AG09309 (cell line): ENCODE results near the gene SLC9A1.

ENCODE experiments used
- DNase-seq: peaks from one replicate; pipeline ENCODE4 v3.0.0-alpha.2; 2010; ENCODE audit warnings: low read depth
- H3K4me3 ChIP-seq: 2 replicates; pipeline ENCODE4 v1.5.1; 2011; ENCODE audit warnings: mild to moderate bottlenecking, low read depth, low read length, moderate library complexity; ENCODE audit not compliant: control insufficient read depth
- TF ChIP-seq, protein P1 (sequence below): IDR thresholded peaks from 2 replicates; pipeline ENCODE4 v1.5.1; 2011; ENCODE audit warnings: mild to moderate bottlenecking, low read depth, low read length, inconsistent platforms; ENCODE audit not compliant: insufficient read depth, control insufficient read depth; ENCODE audit errors: missing control alignments

Gene SLC9A1

DNA sequence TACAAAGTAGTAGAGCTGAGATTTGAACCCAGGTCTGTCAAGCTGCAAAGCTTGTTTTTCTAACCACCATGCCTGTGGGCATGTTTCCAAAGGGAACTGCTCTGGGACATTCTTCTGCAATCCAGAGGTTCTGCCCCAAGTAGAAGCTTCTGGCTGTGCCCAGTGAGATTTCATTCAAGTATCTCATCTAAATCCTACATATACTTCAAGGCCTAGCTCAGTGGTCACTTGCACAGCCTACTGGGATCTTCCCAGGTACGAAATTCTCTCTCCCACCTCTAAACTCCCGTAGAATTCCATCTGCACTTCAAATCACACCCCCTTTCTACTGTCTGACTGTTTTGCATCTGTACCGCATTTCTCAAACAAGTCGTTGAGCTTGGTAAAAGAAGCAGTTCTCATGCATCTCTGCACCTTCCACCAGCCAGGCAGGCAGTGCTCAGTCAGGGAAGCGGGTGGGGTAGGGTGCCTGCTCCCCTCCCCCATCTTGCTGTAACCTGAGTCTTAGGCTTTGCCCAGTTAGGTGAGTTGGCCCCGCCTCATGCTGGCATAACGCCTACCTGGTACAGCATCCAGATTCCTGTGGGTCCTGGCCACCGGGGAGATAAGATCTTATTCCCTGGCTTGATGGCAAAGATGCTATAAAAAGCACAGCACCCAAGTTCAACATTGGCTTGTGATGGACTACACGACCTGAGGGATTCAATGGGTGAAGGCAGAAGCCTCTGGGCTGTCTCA lies 13.5 kb downstream of the SLC9A1 start:
- H3K4me3 ChIP-seq: no peak overlapping the region
- no peak for DNase-seq
- TF ChIP-seq, protein P1, sequence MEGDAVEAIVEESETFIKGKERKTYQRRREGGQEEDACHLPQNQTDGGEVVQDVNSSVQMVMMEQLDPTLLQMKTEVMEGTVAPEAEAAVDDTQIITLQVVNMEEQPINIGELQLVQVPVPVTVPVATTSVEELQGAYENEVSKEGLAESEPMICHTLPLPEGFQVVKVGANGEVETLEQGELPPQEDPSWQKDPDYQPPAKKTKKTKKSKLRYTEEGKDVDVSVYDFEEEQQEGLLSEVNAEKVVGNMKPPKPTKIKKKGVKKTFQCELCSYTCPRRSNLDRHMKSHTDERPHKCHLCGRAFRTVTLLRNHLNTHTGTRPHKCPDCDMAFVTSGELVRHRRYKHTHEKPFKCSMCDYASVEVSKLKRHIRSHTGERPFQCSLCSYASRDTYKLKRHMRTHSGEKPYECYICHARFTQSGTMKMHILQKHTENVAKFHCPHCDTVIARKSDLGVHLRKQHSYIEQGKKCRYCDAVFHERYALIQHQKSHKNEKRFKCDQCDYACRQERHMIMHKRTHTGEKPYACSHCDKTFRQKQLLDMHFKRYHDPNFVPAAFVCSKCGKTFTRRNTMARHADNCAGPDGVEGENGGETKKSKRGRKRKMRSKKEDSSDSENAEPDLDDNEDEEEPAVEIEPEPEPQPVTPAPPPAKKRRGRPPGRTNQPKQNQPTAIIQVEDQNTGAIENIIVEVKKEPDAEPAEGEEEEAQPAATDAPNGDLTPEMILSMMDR: no peak

DNA sequence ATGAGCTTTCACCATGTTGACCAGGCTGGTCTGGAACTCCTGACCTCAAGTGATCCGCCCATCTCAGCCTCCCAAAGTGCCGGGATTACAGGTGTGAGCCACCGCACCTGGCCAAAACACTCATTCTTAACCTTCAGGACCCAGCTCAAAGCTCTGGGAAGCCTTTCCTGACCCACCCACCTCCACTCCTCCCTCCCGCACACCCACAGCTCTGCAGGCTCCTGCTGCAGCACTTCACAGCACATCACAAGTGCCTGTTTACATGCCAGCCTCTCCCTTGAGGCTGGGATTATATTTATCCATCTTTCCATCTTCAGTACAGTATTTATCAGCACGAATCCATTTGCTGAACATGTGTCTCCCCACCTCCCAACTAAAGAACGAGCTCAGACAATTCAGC lies 14.9 kb downstream of the SLC9A1 start:
- no peak overlapping the region for H3K4me3 ChIP-seq
- TF ChIP-seq, protein P1: no peak
- DNase-seq: no peak

DNA sequence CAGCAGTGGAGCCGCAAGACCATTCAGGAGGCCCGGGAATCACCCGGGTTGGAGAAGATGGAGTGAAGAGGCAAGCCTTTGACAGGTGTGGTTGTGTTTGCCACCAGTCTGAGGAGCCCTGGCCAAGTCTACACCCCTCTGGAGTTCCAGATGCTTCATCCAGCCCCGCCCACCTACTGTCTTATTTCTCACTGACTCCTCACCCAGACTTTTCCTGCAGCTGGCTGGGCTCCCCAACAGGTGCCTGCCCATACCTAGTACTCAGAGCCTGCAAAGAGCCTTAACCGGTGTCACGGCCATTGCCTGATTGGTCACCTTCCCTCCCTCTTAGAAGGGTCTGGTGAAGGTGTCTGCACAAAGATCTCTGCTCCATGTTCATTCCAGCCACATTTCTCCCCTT lies 16.0 kb downstream of the SLC9A1 start:
- TF ChIP-seq, protein P1: no peak
- DNase-seq: no peak
- no peak overlapping the region for H3K4me3 ChIP-seq

DNA sequence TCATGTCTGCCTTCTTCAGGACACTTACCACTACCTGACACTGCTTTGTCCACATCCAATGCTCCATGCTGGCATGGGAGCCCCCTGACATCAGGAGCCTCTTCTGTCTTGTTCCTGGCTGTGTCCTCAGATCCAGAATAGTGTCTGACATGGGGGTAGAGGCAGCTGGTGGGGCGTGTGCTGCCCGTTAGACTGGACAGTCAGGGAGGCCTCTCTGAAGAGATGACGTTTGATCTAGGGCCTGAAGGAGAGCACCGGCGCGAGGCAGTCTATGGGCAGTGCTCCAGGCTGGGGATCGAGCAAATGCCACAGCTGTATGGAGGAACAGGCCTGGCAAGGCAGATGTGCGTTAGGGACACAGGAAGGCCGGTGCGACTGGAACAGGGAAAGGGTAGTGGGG lies 16.6 kb downstream of the SLC9A1 start:
- DNase-seq: no peak
- H3K4me3 ChIP-seq: no peak overlapping the region
- TF ChIP-seq, protein P1: no peak

DNA sequence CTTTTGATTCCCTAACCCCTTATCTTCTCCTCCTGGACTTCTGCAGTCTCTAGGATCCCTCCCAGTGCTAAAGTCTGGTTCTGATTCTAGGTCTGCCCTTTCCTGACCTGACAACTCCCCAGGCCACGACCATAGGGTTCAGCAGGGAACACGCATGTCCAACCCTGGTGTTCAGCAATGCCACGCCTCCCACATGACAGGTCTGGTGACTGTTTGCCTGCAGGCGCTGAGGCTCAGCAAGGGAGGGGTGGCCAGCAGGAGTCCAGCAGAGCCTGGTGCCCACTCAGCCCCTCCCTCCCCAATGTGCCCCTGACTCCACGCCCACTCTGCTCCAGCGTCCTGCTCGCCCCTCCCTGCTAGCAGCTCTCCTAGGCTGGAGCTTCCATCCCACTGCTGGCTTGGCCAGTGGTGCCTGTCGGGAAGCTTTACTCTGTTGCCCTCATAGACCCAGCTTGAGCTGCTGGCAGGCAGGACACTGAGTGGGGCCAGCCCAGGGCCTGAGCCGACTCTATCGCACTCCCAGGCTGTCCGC lies 17.3 kb downstream of the SLC9A1 start:
- DNase-seq: no peak
- no peak overlapping the region for H3K4me3 ChIP-seq

DNA sequence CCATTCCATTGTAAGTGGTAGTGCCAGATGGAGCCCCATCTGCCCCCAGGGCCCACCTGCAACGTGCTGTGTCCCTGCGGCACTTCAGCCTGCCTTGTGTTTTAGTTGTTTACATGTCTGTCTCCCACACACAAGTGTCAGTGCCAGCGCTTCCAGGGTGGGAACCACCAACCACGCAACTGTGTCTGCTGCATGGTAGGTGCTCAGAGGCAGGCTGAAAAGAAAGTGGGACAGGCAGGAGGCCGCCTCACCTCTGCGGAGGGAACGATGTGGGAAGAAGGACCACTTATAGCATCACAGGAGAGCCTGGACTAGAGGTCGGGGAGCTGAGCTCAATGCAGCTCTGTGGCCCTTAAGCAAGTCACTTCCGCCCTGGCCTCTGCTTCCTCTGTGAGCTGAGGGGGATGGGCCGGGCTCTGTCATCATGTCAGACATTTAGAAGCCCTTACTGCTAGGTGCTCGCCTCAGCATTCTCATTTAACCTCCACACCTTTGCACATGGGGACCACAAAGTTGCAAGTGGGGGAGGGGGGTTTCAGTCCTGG lies 17.9 kb downstream of the SLC9A1 start:
- no peak overlapping the region for H3K4me3 ChIP-seq
- DNase-seq: no peak
- TF ChIP-seq, protein P1: no peak

More for the DNA sequence above, 17.3 kb downstream of the SLC9A1 start:
- TF ChIP-seq, protein P1: no peak
